Activated CD4-positive, alpha-beta T cell treated with anti-CD3 and anti-CD28 coated beads for 4 hours (primary cell): Measurements from ENCODE around the gene CRLF3.
"Not testable (repeated sequence)": the region's sequence is repeated elsewhere in the genome, so short reads cannot be mapped to it uniquely, and the experiment has no call there.

Experiments used
- DNase-seq, 2 donors: peaks; one replicate each; pipeline ENCODE4 v3.0.0-alpha.2; 2020

CRLF3 gene

GRCh38 chr17:30824356-30825145, at the start of gene CRLF3:
TSS of gene CRLF3 (minus strand) at chr17:30824692. CDS start at chr17:30824651, 41 bp downstream.
- peak; percentile 84 to 86 for DNase-seq

- DNase-seq = no peak
These were observed 44.5 kb upstream of the CRLF3 start for GRCh38 chr17:30869005-30869404.

GRCh38 chr17:30864636-30865035, 40.1 kb upstream of the CRLF3 start:
- no peak for DNase-seq

GRCh38 chr17:30858556-30859250, 34.2 kb upstream of the CRLF3 start:
- DNase-seq = no peak

- DNase-seq = no peak
These were observed 29.7 kb upstream of the CRLF3 start for GRCh38 chr17:30854146-30854545.

GRCh38 chr17:30848021-30848420, 23.5 kb upstream of the CRLF3 start:
- no peak for DNase-seq

GRCh38 chr17:30840771-30841170, 16.3 kb upstream of the CRLF3 start:
- DNase-seq = no peak

DNA sequence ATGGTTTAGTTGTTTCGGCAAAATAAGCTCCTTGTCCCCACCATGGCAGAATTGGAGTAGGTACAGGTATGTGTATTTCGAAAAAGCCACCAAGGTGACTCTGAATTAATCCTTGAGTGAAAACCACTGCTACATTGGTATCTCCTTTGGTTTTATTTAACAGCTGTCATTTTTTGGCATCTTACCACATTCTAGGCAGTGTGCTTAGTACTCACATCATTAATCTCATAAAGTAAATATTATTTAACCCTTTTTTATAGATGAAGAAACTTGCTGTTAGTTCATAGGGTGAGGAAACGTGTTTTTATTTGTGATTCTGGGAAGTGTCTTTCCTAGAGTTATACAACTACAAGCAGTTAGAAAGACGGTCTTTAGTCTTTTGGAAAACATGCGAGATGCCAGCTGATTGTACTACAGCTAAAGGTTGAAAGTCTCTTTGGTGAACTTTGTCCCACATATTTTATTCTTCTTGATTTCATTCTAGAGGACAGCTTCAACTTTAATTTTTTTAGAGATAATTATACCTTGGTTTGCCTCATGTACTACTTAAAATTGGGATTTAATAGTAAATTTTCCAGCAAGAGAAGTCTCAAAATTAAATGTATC, 13.8 kb upstream of the CRLF3 start:
- DNase-seq = no peak

GRCh38 chr17:30832438-30833124, 8.1 kb upstream of the CRLF3 start:
- no peak for DNase-seq

- peak; percentile 83 to 85 for DNase-seq
These were observed 7.4 kb upstream of the CRLF3 start, which contains the start of gene ATAD5 for GRCh38 chr17:30831663-30832437. TSS of gene ATAD5 (plus strand) at chr17:30831966. CDS start at chr17:30832348, 382 bp downstream.

DNA sequence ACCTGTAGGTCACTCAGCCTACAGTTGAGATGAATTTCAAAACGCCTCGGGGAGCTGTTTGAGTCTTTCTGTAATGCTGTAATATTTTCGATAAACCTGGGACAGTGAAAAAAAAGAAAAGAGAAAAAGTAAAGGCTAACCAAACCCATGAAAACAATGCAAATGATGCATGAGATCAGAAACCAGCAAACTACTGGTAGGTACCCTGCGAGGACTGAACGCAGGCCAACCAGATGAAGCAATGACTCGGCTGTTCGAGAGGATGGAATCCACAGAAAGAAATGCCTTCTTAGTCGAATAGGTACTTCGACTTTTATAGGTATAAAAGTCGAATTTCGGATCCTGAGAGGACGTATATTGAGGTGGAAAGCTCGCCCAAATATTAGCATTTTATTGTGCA, 6.8 kb upstream of the CRLF3 start:
- DNase-seq = no peak

GRCh38 chr17:30829022-30829421, 4.5 kb upstream of the CRLF3 start:
- DNase-seq = no peak

DNA sequence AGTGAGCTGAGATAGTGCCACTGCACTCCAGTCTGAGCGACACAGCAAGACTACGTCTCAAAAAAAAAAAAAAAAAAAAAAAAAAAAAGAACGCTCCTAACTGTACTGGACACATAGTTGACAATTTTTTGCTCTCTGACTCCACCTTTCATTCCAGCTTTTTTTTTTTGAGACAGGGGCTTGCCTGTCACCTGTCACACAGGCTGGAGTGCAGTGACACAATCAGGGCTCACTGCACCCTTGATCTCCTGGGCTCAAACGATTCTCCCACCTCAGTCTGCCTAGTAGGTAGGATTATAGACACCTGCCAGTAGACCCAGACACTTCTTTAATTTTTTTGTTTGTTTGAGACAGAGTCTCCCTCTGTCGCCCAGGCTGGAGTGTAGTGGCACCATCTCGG, 2.6 kb upstream of the CRLF3 start:
- no peak for DNase-seq

GRCh38 chr17:30824002-30824355, 513 bp downstream of the CRLF3 start:
- peak; percentile 31 for DNase-seq

DNA sequence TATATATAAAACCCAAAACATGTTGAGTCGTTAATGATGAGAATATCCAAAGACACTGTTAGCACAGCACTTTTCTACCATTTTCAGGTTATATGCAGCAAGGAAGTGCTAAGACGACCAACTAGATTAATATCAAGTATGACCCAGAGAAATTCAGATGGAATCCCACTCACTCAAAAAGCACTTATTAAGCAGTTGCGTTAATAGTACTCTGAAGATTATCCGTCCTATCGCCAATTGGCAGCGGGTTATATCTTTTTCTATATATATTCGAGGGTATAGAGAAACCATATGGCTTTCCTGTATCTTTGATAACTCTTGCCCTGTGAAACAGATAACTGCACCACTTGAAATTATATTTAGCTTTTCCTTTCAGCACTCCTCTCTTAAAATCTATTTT, 1.1 kb downstream of the CRLF3 start:
- DNase-seq = no peak

GRCh38 chr17:30822919-30823318, 1.6 kb downstream of the CRLF3 start:
- not testable (repeated sequence) for DNase-seq

- no peak for DNase-seq
These were observed 2.4 kb downstream of the CRLF3 start for GRCh38 chr17:30821871-30822723.

- no peak for DNase-seq
These were observed 4.4 kb downstream of the CRLF3 start for GRCh38 chr17:30819971-30820705.

DNA sequence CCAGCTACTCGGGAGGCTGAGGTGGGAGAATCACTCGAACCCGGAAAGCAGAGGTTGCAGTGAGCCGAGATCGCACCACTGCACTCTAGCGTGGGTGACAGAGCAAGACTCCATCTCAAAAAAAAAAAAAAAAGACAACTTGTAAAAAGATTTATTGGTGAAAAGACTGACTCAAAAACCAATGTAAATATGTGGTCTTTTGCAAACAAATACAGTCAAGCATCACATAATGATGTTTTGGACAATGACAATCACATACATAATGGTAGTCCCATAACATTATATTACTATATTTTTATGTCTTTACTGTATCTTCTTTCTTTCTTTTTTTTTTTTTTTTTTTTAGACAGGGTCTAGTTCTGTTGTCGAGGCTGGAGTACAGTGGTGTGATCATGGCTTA, 8.3 kb downstream of the CRLF3 start:
- DNase-seq = no peak

GRCh38 chr17:30814860-30815259, 9.6 kb downstream of the CRLF3 start:
- not testable (repeated sequence) for DNase-seq

GRCh38 chr17:30814236-30814635, 10.3 kb downstream of the CRLF3 start:
- DNase-seq = not testable (repeated sequence)
